ENCODE data around the gene CDK5R2.

DNA sequence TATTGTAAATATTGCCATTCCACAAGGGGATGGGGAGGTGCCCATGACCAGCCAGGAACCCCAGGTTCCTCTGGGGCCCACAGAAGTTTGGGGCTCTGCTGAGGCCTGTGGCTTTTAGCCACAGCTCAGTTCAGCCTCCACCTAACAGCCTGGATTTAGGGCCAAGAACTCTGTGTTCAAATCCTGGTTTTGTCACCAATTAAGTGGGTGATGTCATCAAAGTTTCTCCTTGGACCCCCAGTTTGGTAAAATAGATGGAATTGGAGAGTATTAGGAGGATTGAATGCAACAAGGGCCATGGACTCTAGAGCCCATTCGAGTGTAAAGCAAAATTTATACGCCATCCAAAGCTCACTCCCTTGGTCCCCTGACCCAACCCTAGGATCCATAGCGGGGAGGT is 28.7 kb downstream of the CDK5R2 start:
- no peak for TF ChIP-seq POLR2AphosphoS5 (IDR thresholded peaks at IDR 0.05; ENCODE audit: low read depth, low read length)
- TF ChIP-seq TAF1 (IDR thresholded peaks at IDR 0.05; ENCODE audit: low read depth, low read length): no peak
- no peak for TF ChIP-seq POLR2A (IDR thresholded peaks at IDR 0.05; ENCODE audit: low read depth, low read length)
- TF ChIP-seq SPI1 (IDR thresholded peaks at IDR 0.05; ENCODE audit: low read depth, low read length): no peak
- no peak for TF ChIP-seq PAX5 (IDR thresholded peaks at IDR 0.05; ENCODE audit: insufficient read depth, low read length, severe bottlenecking)
- no peak for TF ChIP-seq POU2F2 (IDR thresholded peaks at IDR 0.05; ENCODE audit: low read depth, low read length)

Measured in GM12891 (cell line).